ENCODE measurements around the gene PRSS37.

DNA sequence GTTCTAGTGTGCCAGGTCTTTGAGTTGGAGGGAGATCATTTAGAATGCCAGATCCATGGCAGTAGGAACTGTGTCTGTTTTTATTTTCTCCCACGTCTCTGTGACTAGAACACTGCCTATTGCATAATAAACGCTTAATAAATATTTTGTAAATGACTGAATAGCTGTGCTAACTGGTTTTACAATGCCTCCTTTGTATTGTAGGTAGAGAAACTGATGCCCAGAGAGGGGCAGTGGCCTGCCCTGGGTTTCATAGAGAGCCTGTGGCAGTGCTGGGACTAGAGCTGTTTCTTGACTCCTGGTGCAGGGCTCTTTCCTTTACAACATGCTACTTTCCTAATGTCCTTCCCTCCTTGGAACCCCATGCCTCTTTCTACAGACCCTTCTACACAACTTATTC is 48.8 kb downstream of the PRSS37 start:
- TF ChIP-seq, protein P1, sequence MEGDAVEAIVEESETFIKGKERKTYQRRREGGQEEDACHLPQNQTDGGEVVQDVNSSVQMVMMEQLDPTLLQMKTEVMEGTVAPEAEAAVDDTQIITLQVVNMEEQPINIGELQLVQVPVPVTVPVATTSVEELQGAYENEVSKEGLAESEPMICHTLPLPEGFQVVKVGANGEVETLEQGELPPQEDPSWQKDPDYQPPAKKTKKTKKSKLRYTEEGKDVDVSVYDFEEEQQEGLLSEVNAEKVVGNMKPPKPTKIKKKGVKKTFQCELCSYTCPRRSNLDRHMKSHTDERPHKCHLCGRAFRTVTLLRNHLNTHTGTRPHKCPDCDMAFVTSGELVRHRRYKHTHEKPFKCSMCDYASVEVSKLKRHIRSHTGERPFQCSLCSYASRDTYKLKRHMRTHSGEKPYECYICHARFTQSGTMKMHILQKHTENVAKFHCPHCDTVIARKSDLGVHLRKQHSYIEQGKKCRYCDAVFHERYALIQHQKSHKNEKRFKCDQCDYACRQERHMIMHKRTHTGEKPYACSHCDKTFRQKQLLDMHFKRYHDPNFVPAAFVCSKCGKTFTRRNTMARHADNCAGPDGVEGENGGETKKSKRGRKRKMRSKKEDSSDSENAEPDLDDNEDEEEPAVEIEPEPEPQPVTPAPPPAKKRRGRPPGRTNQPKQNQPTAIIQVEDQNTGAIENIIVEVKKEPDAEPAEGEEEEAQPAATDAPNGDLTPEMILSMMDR (IDR thresholded peaks at IDR 0.05) = no peak
- TF ChIP-seq POLR2AphosphoS5 (IDR thresholded peaks at IDR 0.05) (no peak), POLR2A (IDR thresholded peaks at IDR 0.05) (no peak)
